GM21737 (cell line): ENCODE results near the gene UBXN10.

ENCODE experiments used
- ATAC-seq: cut with Tn5 transposase; IDR thresholded peaks from one replicate; pipeline ENCODE4 v1.9.1; 2021; ENCODE audit warnings: mild to moderate bottlenecking, moderate library complexity; ENCODE audit not compliant: unreplicated experiment

The UBXN10 gene

GRCh38 chr1:20151906-20152598 is 33.8 kb upstream of the UBXN10 start:
- no peak for ATAC-seq

DNA sequence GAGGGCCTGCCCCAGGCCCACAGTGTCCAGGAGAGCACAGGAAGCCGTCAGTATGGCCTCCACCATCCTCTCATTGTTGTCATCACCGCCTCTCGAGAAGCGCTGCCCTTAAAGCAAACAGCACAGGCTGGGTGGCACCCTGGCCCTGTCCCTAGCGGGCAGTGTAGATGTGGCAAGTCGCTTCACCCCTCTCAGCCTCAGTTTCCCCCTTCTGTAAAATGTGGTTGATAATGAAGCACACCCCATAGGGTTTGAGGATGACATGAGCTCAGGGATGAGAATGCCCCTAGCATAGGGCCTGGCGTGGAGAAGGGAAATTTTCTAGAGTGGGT is 33.3 kb upstream of the UBXN10 start:
- no peak for ATAC-seq

- no peak for ATAC-seq
Measured at GRCh38 chr1:20153000-20153418, 32.9 kb upstream of the UBXN10 start.

DNA sequence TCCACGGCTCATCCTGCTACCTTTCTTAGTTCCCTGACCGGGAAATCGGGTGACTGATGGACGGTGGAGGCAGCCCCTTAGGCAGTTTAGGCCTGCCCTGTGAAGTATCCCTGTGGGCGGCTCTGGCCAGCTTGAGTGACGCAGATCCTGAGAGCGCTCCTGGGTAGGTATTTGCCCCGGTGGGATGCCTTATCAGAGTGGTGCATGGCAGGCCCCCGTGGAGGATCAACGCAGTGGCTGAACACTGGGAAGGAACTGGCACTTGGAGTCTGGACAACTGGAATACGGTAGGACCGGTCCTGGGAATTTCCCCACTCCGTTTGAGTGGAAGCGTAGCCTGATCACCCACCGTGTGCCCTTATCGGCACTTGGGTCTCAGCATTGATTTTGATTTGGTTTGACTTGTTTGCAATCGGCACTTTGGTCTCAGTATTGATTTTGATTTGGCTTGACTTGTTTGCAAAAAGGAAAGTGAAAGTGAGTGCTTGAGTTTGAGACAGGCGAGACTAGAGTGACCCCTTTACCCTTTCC is 31.5 kb upstream of the UBXN10 start:
- no peak for ATAC-seq

DNA sequence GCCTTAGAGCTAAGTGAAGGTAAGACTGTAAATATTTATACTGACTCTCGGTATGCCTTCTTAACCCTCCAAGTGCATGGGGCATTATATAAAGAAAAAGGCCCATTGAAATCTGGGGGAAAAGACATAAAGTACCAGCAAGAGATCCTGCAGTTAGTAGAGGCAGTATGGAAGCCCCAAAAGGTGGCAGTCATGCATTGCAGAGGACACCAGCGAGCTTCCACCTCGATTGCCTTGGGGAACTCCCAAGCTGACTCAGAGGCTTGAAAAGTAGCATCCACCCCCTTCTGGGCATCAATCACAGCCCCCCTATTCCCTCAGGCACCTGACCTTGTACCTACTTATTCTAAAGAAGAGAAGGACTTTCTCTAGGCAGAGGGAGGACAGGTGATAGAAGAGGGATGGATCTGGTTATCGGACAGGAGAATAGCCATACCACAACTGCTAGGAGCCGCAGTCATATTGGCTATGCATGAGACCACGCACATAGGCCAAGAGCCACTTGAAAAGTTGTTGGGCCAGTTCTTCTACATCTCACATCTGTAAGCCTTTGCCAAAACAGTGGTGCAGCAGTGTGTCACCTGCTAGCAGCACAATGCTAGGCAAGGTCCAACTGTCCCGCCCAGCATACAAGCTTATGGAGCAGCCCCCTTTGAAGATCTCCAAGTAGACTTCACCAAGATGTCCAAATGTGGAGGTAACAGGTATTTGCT is 27.4 kb upstream of the UBXN10 start:
- no peak for ATAC-seq

- no peak for ATAC-seq
Measured at GRCh38 chr1:20160034-20160433, 25.9 kb upstream of the UBXN10 start.

- no peak for ATAC-seq
Measured at GRCh38 chr1:20164694-20165202, 21.1 kb upstream of the UBXN10 start.

- ATAC-seq = no peak
Measured at GRCh38 chr1:20165522-20165951, 20.4 kb upstream of the UBXN10 start.

DNA sequence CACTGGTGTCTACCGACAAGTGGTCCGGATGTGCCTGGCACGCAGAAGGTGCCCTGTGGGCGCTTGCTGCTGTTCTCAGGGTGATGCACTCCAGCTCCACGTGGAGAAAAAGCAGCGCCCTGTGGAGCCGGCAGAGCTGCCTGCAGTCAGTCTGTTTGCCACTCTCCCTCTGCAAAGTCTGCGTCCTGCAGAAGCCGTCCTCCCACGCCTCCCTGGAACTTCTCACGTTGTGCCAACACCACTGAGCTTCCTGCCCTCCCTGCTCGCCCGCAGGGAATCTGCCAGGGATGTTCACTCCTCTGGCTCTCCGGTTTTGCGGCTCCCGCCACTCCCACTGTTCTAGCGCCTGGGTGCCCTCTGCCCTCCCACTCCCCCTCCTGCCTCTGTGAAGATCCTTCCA is 19.8 kb upstream of the UBXN10 start:
- ATAC-seq = no peak

DNA sequence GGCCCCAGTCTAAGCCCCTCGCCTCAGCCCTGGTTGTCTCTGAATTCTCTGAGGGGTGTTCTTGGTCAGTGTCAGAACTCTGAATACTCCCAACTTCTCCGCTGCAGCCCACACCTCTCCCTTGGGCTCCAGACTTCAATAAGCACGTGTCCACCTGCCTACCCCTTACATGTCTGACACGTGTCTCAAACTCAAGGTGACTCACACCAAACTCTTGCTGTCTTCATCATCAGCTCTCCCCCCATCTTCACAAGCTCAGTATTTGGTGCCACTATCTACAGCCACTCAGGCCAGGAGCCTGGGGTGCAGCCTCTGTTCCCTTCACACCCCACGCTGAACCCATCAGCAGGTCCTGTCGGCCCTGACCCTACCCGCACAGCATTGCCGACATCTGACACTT is 18.8 kb upstream of the UBXN10 start:
- ATAC-seq = no peak

GRCh38 chr1:20168564-20169491 is 17.1 kb upstream of the UBXN10 start:
- no peak for ATAC-seq

DNA sequence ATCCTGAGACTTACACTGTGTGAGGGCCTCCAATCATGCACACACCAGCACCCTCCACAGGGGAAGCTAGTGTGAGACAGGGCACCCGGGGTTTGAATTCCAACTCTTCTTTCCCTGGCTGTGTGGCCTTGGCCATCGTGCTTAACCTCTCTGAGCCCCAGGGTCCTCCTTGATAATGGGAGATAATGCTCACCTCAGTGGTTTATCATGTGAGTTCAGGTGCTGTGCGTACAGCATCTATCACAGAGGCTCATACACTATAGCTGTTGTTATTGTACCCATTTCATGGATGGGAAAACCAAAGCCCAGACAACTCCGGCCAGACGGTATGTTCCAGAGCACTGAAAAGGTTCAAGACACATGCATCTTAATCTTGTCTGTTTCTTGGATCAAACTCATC is 16.0 kb upstream of the UBXN10 start:
- no peak for ATAC-seq

DNA sequence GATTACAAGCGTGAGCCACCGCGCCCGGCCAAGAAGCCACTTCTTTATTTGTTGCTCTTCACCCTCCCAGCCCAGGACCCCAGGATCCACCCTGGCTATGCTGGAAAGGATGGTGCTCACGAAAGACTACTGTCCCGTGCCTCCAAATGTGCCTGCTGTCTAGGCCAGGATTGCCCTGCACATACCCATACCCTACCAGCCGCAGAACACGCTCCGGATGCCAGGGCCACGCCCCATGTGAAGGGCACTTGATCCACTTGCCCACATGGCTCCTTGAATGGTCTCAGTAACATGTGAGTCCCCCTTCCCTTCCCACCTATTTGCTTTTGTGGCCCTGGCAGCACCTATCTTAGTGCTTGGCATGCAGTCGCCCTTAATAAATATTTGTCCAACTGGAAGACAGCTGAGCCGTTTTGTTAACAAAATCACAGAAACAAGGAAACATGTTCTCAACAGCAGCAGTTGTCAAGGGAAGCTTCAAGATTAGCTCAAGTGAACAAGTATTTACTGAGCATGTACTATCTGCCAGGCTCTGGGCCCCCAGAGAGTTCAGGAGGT is 13.8 kb upstream of the UBXN10 start:
- no peak for ATAC-seq

GRCh38 chr1:20174937-20175666 is 10.8 kb upstream of the UBXN10 start:
- ATAC-seq = no peak

DNA sequence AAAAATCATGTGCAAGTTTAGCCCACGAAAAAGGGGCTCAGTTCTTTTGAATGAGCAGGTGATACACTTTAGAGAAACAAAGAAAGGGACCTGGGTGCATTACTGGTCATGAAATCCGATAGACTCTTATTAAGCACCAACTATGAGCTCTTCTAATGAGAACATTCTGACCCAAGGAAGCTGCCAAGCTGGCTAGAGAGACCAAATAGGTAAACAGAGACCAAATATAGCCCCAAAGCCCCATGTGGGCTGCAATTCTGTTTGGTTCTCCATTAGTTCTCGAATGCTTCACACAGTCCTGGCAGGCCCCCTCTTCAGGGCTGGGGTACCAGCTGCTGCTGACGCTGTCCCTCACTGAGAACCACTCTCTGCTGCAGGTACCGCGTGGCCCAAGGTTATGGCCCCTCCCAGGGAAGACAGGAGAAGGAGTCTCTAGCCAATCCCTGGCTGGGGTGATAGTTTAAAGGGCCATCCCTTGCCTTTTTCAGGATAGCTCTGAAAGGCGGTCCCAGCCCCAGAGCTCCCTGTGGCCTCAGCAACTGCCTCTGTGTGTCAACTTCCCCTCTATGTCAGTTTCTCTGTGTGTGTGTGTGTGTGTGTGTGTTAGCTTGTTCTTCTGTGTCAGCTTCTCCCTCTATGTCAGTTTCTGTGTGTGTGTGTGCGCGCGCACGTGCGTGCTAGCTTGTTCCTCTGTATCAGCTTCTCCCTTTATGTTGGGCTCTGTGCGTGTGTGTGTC is 7.1 kb upstream of the UBXN10 start:
- no peak for ATAC-seq

DNA sequence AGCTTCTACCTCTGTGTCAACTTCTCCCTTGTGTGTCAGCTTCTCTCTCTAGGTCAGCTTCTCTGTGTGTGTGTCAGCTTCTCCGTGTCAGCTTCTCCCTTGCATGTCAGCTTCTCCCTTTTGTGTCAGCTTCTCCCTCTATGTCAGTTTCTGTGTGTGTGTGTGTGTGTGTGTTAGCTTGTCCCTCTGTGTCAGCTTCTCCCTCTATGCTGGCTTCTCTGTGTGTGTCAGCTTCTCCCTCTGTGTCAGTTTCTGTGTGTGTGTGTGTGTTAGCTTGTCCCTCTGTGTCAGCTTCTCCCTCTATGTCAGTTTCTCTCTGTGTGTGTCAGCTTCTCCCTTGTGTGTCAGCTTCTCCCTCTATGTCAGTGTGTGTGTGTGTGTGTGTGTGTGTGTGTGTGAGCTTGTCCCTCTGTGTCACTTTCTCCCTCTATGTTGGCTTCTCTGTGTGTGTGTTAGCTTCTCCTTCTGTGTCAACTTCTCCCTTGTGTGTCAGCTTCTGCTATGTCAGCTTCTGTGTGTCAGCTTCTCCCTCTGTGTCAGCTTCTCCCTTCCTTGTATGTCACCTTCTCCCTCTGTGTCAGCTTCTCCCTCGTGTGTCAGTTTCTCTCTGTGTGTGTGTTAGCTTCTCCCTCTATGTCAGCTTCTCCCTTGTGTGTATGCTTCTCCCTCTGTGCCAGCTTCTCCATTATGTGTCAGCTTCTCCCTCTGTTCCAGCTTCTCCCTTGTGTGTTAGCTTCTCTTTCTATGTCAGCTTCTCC is 6.3 kb upstream of the UBXN10 start:
- ATAC-seq = no peak

DNA sequence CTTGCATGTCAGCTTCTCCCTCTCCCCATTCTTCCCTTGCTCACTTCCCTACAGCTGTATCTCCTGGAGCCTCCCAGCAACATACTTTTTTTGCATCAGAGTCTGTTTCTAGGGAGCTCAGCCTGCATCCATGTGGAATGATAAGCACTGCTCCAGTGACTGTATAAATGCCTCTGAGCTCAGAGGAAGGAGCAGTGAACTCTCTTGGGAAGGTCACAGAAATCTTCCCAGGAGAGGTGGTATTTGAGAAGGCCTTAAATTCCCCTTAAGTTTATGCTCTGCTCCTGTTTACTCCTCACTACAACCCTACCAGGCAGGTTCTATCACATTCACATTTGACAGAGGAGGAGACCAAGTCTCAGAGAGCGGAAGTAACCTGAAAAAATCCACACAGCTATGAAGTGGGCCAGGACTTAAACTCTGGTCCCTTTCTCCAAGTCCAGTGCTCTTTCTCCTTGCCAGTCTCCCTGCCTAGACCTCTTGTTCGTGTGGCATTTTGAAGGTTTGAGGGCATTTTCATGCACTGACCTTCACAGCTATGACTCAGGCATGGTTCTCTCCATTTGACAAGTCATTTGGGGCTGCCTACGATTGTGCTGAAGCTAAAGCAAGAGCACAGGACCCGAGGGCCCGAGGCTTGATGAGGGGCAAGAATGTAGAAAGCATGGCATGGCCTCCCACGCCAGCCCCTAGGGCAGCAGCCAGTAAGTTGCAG is 5.6 kb upstream of the UBXN10 start:
- ATAC-seq = no peak

DNA sequence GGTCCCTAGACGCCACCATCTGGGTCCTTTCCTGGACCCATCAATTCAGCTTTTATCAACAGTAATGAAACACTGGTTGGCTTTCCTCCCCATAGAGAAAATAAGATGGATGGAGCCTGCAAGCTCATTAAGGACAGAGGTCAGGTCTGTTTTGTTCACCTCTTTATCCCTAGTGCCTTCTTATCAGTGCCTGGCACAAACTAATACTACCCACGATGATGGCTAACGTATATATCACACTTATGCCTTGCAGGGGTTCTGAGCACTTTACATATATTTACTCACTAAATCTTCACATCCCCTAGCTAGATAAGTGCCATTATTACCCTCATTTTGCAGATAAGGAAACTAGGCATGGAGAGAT is 5.1 kb upstream of the UBXN10 start:
- ATAC-seq = no peak
